DOHH2 (cell line): Measurements from ENCODE around the gene SCUBE1.

Source experiments
- H3F3A ChIP-seq: fragments of 200-600 bp; sonication (generic), shearing (Covaris generic); 2 replicates; pipeline ENCODE4 v1.6.0; 2016; ENCODE audit warnings: antibody characterized with exemption, mild to moderate bottlenecking; ENCODE audit not compliant: control insufficient read depth, insufficient read depth
- H3K27ac ChIP-seq: fragments of 200-600 bp; sonication (generic); 2 replicates; pipeline ENCODE4 v1.5.1; 2014; ENCODE audit warnings: low read depth, mild to moderate bottlenecking, low read length, moderate library complexity
- H3K27me3 ChIP-seq: fragments of 200-600 bp; sonication (generic); 2 replicates; pipeline ENCODE4 v1.6.1; 2014; ENCODE audit warnings: mild to moderate bottlenecking, low read length, mixed read lengths; ENCODE audit not compliant: control insufficient read depth
- H3K36me3 ChIP-seq: fragments of 200-600 bp; sonication (generic); 2 replicates; pipeline ENCODE4 v1.6.1; 2014; ENCODE audit warnings: mild to moderate bottlenecking, low read length, moderate library complexity, mixed read lengths; ENCODE audit not compliant: control insufficient read depth
- H3K4me1 ChIP-seq: fragments of 200-600 bp; sonication (generic); 2 replicates; pipeline ENCODE4 v1.6.1; 2014; ENCODE audit warnings: mild to moderate bottlenecking, low read length, mixed read lengths; ENCODE audit not compliant: control insufficient read depth
- H3K4me2 ChIP-seq: fragments of 200-600 bp; sonication (generic); 2 replicates; pipeline ENCODE4 v1.6.0; 2014; ENCODE audit warnings: mild to moderate bottlenecking, low read length, moderate library complexity
- H3K4me3 ChIP-seq: fragments of 200-600 bp; sonication (generic); 2 replicates; pipeline ENCODE4 v1.5.1; 2014; ENCODE audit warnings: mild to moderate bottlenecking, low read length, mixed read lengths
- H3K79me2 ChIP-seq: fragments of 200-600 bp; sonication (generic); 2 replicates; pipeline ENCODE4 v1.6.1; 2014; ENCODE audit warnings: mild to moderate bottlenecking, low read length, mixed read lengths; ENCODE audit not compliant: control insufficient read depth
- H3K9me2 ChIP-seq: fragments of 200-600 bp; sonication (generic); replicated peaks from 2 replicates; pipeline ENCODE4 v1.6.1; 2014; ENCODE audit warnings: mild to moderate bottlenecking, low read length, mixed read lengths; ENCODE audit not compliant: control insufficient read depth
- H3K9me3 ChIP-seq: fragments of 200-600 bp; sonication (generic); 2 replicates; pipeline ENCODE4 v1.6.1; 2014; ENCODE audit warnings: antibody characterized with exemption, low read length, mixed read lengths; ENCODE audit not compliant: control insufficient read depth, insufficient read depth
- H4K20me1 ChIP-seq: fragments of 200-600 bp; sonication (generic); 2 replicates; pipeline ENCODE4 v1.6.0; 2014; ENCODE audit warnings: low read depth, mild to moderate bottlenecking, antibody characterized with exemption, low read length, moderate library complexity; ENCODE audit not compliant: control insufficient read depth, insufficient read depth
- CTCF ChIP-seq: fragments of 200-600 bp; sonication (generic); IDR thresholded peaks from one replicate; pipeline ENCODE4 v1.5.1; 2014; ENCODE audit warnings: antibody characterized with exemption, mild to moderate bottlenecking, low read depth, low read length; ENCODE audit not compliant: poor library complexity, severe bottlenecking
- EZH2phosphoT487 ChIP-seq: fragments of 200-600 bp; sonication (generic); IDR thresholded peaks from 2 replicates; pipeline ENCODE4 v1.6.1; 2017; ENCODE audit warnings: borderline replicate concordance, mild to moderate bottlenecking, antibody characterized with exemption, low read length, moderate library complexity, mixed read lengths

SCUBE1 gene

GRCh38 chr22:43296276-43296902 lies 46.8 kb downstream of the SCUBE1 start:
- no peaks in the 10 kb centered on the region; the same call in 1 of the 2 replicates for H4K20me1 ChIP-seq
- H3K9me2 ChIP-seq = no peaks in the 10 kb centered on the region
- no peak overlapping the region for H3K4me3 ChIP-seq
- H3K27ac ChIP-seq = no peak overlapping the region
- H3K9me3 ChIP-seq = no peaks in the 10 kb centered on the region
- no peaks in the 10 kb centered on the region for H3F3A ChIP-seq
- H3K4me1 ChIP-seq = no peaks in the 10 kb centered on the region
- H3K79me2 ChIP-seq = no peaks in the 10 kb centered on the region
- H3K27me3 ChIP-seq = no peaks in the 10 kb centered on the region
- no peaks in the 10 kb centered on the region for H3K36me3 ChIP-seq
- no peak for TF ChIP-seq EZH2phosphoT487
- no peak for TF ChIP-seq CTCF
- H3K4me2 ChIP-seq = no peak overlapping the region

- Histone ChIP-seq H3K4me2 (no peak overlapping the region), H3F3A (no peaks in the 10 kb centered on the region), H3K4me1 (no peaks in the 10 kb centered on the region), H3K9me2 (no peaks in the 10 kb centered on the region), H4K20me1 (no peaks in the 10 kb centered on the region; the same call in 1 of the 2 replicates), H3K27ac (no peak overlapping the region), H3K36me3 (no peaks in the 10 kb centered on the region), H3K4me3 (no peak overlapping the region), H3K27me3 (no peaks in the 10 kb centered on the region), H3K9me3 (no peaks in the 10 kb centered on the region), H3K79me2 (no peaks in the 10 kb centered on the region)
- TF ChIP-seq CTCF (no peak), EZH2phosphoT487 (no peak)
These were observed 47.5 kb downstream of the SCUBE1 start for GRCh38 chr22:43295660-43296059.

GRCh38 chr22:43295173-43295572 lies 48.0 kb downstream of the SCUBE1 start:
- Histone ChIP-seq H3K4me1 (no peaks in the 10 kb centered on the region), H3K36me3 (no peaks in the 10 kb centered on the region), H3K4me2 (no peak overlapping the region), H3K9me3 (no peaks in the 10 kb centered on the region), H3K27ac (no peak overlapping the region), H4K20me1 (no peaks in the 10 kb centered on the region; the same call in 1 of the 2 replicates), H3K79me2 (no peaks in the 10 kb centered on the region), H3K9me2 (no peaks in the 10 kb centered on the region), H3F3A (no peaks in the 10 kb centered on the region), H3K27me3 (no peaks in the 10 kb centered on the region), H3K4me3 (no peak overlapping the region)
- TF ChIP-seq EZH2phosphoT487 = no peak
- TF ChIP-seq CTCF = no peak
